ENCODE data around the gene KCNJ4.

KCNJ4 gene

GRCh38 chr22:38455076-38455529, at the start of gene KCNJ4:
Gene KCNJ4 (minus strand): TSS chr22:38455199. CDS start chr22:38428132, 27,067 bp downstream.
- H3K4me3 ChIP-seq (ENCODE audit: low read length): peak within 1 kb of the TSS; percentile 38
- no peak for TF ChIP-seq CTCF (conservative IDR thresholded peaks at IDR 0.05; ENCODE audit: low read depth, low read length)
- no peak for DNase-seq (ENCODE audit: low read depth)

GRCh38 chr22:38503021-38503420, 48.0 kb upstream of the KCNJ4 start:
- TF ChIP-seq CTCF (conservative IDR thresholded peaks at IDR 0.05; ENCODE audit: low read depth, low read length): no peak
- no peak for DNase-seq (ENCODE audit: low read depth)
- peak overlapping the region; percentile 96 for H3K4me3 ChIP-seq (ENCODE audit: low read length)

GRCh38 chr22:38501797-38502672, 47.0 kb upstream of the KCNJ4 start:
- TF ChIP-seq CTCF (conservative IDR thresholded peaks at IDR 0.05; ENCODE audit: low read depth, low read length): no peak
- no peak for DNase-seq (ENCODE audit: low read depth)
- H3K4me3 ChIP-seq (ENCODE audit: low read length): peak overlapping the region; percentile 96

- no peak overlapping the region for H3K4me3 ChIP-seq (ENCODE audit: low read length)
- DNase-seq (ENCODE audit: low read depth): no peak
Observed at GRCh38 chr22:38497869-38498268, 42.9 kb upstream of the KCNJ4 start.

GRCh38 chr22:38494939-38495338, 39.9 kb upstream of the KCNJ4 start:
- no peak for DNase-seq (ENCODE audit: low read depth)
- H3K4me3 ChIP-seq (ENCODE audit: low read length): no peak overlapping the region
- TF ChIP-seq CTCF (conservative IDR thresholded peaks at IDR 0.05; ENCODE audit: low read depth, low read length): no peak

More at GRCh38 chr22:38497869-38498268, 42.9 kb upstream of the KCNJ4 start:
- no peak for TF ChIP-seq CTCF (conservative IDR thresholded peaks at IDR 0.05; ENCODE audit: low read depth, low read length)

- no peak overlapping the region for H3K4me3 ChIP-seq (ENCODE audit: low read length)
- DNase-seq (ENCODE audit: low read depth): no peak
- no peak for TF ChIP-seq CTCF (conservative IDR thresholded peaks at IDR 0.05; ENCODE audit: low read depth, low read length)
Observed at GRCh38 chr22:38494498-38494897, 39.5 kb upstream of the KCNJ4 start.

Data from retinal pigment epithelial cell (primary cell).